ENCODE data around the gene DTNB. TPM values are rescaled to one million over a fixed set of nuclear protein-coding genes. Genes with fewer than 3 reads are reported as not detected.
"Not testable (repeated sequence)": the region's sequence is repeated elsewhere in the genome, so short reads cannot be mapped to it uniquely, and the experiment has no call there.

The DTNB gene
- total RNA-seq, 1 donor from 2014 or later: 12.0 TPM

DNA sequence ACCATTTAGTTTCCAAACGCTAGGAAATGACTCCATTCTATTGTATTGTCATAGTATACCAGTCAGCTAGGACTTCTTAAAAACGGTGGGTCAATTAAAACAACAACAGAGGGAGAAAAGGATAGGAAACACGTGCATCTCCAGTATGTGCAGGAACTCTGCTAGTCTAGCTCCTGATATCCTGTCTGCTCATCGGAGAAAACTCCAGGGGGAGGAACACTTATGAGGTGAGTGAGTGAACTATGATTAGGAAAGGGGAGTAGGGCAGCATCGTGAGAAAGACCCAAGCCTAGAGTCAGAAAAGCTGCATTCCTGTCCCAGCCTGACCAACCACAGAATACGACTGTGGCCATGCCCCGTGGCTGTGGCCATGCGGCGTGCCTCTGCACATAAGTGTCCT lies 34.2 kb downstream of the DTNB start:
- TF ChIP-seq, protein P1, sequence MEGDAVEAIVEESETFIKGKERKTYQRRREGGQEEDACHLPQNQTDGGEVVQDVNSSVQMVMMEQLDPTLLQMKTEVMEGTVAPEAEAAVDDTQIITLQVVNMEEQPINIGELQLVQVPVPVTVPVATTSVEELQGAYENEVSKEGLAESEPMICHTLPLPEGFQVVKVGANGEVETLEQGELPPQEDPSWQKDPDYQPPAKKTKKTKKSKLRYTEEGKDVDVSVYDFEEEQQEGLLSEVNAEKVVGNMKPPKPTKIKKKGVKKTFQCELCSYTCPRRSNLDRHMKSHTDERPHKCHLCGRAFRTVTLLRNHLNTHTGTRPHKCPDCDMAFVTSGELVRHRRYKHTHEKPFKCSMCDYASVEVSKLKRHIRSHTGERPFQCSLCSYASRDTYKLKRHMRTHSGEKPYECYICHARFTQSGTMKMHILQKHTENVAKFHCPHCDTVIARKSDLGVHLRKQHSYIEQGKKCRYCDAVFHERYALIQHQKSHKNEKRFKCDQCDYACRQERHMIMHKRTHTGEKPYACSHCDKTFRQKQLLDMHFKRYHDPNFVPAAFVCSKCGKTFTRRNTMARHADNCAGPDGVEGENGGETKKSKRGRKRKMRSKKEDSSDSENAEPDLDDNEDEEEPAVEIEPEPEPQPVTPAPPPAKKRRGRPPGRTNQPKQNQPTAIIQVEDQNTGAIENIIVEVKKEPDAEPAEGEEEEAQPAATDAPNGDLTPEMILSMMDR (IDR thresholded peaks at IDR 0.05; ENCODE audit: unreplicated experiment): no peak
- H3K36me3 Mint-ChIP-seq (ENCODE audit: low read depth, unreplicated experiment): no peaks in the 10 kb centered on the region
- H3K9me3 Mint-ChIP-seq (ENCODE audit: unreplicated experiment): no peaks in the 10 kb centered on the region
- H3K27ac Mint-ChIP-seq (ENCODE audit: unreplicated experiment): no peak overlapping the region
- H3K4me1 Mint-ChIP-seq (ENCODE audit: unreplicated experiment): peaks cover 5% of the 10 kb centered on the region
- no peak for DNase-seq (ENCODE audit: low spot score)
- H3K27me3 Mint-ChIP-seq (ENCODE audit: unreplicated experiment): peaks cover 2% of the 10 kb centered on the region
- H3K4me3 Mint-ChIP-seq (ENCODE audit: unreplicated experiment): peak overlapping the region; percentile 52

DNA sequence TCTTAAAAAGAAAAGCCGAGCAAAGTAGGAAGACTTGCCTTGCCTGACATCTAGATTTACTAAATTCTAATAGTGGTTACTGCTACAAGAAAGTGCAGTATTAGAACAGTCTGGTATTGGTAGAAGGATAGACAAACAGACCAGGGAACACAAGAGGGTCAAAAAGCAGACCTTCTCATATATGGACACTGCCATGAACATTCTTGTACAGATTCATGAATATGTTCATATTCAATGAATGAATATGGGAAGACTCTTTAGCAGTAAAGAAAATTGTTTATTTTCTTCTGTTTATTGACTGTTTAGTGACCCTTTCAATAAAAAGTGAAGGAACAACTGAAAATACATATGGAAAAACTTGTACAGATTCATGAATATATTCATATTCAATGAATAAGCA lies 37.6 kb downstream of the DTNB start:
- no peak for DNase-seq (ENCODE audit: low spot score)
- H3K27ac Mint-ChIP-seq (ENCODE audit: unreplicated experiment): no peak overlapping the region
- H3K4me3 Mint-ChIP-seq (ENCODE audit: unreplicated experiment): no peak overlapping the region
- H3K36me3 Mint-ChIP-seq (ENCODE audit: low read depth, unreplicated experiment): peaks cover 5% of the 10 kb centered on the region
- TF ChIP-seq, protein P1 (IDR thresholded peaks at IDR 0.05; ENCODE audit: unreplicated experiment): no peak
- no peaks in the 10 kb centered on the region for H3K9me3 Mint-ChIP-seq (ENCODE audit: unreplicated experiment)
- H3K4me1 Mint-ChIP-seq (ENCODE audit: unreplicated experiment): peaks cover 5% of the 10 kb centered on the region
- no peaks in the 10 kb centered on the region for H3K27me3 Mint-ChIP-seq (ENCODE audit: unreplicated experiment)

DNA sequence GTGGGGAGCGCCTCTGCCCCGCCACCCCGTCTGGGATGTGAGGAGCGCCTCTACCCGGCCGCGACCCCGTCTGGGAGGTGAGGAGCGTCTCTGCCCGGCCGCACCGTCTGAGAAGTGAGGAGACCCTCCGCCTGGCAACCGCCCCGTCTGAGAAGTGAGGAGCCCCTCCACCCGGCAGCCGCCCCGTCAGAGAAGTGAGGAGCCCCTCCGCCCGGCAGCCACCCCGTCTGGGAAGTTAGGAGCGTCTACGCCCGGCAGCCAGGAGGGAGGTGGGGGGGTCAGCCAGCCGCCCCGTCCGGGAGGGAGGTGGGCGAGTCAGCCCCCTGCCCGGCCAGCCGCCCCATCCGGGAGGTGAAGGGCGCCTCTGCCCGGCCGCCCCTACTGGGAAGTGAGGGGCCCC lies 39.6 kb downstream of the DTNB start:
- not testable (repeated sequence) for H3K36me3 Mint-ChIP-seq (ENCODE audit: low read depth, unreplicated experiment); H3K9me3 Mint-ChIP-seq (ENCODE audit: unreplicated experiment); H3K27me3 Mint-ChIP-seq (ENCODE audit: unreplicated experiment); H3K4me3 Mint-ChIP-seq (ENCODE audit: unreplicated experiment); DNase-seq (ENCODE audit: low spot score); H3K4me1 Mint-ChIP-seq (ENCODE audit: unreplicated experiment); H3K27ac Mint-ChIP-seq (ENCODE audit: unreplicated experiment)

DNA sequence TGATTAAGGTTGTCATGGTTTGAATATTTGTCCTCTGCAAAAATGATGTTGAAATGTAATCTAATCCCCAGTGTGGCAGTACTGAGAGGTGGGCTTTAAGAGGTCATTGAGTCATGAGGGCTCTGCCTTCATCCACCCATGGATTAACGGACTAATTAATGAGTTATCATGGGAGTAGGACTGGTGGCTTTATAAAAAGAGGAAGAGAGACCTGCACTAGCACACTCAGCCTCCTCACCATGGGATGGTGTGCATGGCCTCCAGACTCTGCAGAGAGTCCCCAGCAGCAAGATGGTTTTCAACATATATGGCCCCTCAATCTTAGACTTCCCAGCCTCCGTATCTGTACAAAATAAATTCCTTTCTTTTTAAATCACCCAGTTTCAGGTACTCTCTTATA lies 41.0 kb downstream of the DTNB start:
- H3K9me3 Mint-ChIP-seq (ENCODE audit: unreplicated experiment): no peaks in the 10 kb centered on the region
- no peak overlapping the region for H3K27ac Mint-ChIP-seq (ENCODE audit: unreplicated experiment)
- no peaks in the 10 kb centered on the region for H3K4me1 Mint-ChIP-seq (ENCODE audit: unreplicated experiment)
- DNase-seq (ENCODE audit: low spot score): no peak
- no peaks in the 10 kb centered on the region for H3K27me3 Mint-ChIP-seq (ENCODE audit: unreplicated experiment)
- no peak overlapping the region for H3K4me3 Mint-ChIP-seq (ENCODE audit: unreplicated experiment)
- H3K36me3 Mint-ChIP-seq (ENCODE audit: low read depth, unreplicated experiment): peaks cover 5% of the 10 kb centered on the region
- TF ChIP-seq, protein P1 (IDR thresholded peaks at IDR 0.05; ENCODE audit: unreplicated experiment): no peak

DNA sequence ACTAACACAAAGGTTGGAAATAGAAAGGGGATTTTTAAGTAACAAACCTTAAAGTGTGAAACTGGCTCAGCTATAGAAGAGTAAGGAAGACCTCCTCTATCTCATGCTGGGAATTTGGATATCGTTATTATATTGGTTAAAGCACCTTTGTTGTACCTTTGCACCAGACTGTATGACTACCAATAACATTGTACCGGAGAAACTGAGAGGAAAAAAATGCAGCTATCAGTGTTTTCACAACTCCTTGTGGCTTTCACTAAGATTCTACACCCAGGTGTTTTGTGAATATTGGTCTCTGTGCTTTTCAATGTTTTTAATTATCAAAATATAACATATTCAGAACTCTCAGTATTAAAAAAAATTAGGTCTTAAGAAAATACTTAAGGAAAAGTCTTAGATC lies 48.7 kb downstream of the DTNB start:
- H3K36me3 Mint-ChIP-seq (ENCODE audit: low read depth, unreplicated experiment): no peaks in the 10 kb centered on the region
- no peak overlapping the region for H3K4me3 Mint-ChIP-seq (ENCODE audit: unreplicated experiment)
- no peak overlapping the region for H3K27ac Mint-ChIP-seq (ENCODE audit: unreplicated experiment)

More for the DNA sequence above, 48.7 kb downstream of the DTNB start:
- Mint-ChIP-seq H3K9me3 (ENCODE audit: unreplicated experiment) (no peaks in the 10 kb centered on the region), H3K27me3 (ENCODE audit: unreplicated experiment) (no peaks in the 10 kb centered on the region), H3K4me1 (ENCODE audit: unreplicated experiment) (no peaks in the 10 kb centered on the region)
- DNase-seq (ENCODE audit: low spot score): no peak
- TF ChIP-seq, protein P1 (IDR thresholded peaks at IDR 0.05; ENCODE audit: unreplicated experiment): no peak

Measured in endothelial cell (in vitro differentiated cells).